Measurements from ENCODE around the gene FUT8.

- TF ChIP-seq, protein P1, sequence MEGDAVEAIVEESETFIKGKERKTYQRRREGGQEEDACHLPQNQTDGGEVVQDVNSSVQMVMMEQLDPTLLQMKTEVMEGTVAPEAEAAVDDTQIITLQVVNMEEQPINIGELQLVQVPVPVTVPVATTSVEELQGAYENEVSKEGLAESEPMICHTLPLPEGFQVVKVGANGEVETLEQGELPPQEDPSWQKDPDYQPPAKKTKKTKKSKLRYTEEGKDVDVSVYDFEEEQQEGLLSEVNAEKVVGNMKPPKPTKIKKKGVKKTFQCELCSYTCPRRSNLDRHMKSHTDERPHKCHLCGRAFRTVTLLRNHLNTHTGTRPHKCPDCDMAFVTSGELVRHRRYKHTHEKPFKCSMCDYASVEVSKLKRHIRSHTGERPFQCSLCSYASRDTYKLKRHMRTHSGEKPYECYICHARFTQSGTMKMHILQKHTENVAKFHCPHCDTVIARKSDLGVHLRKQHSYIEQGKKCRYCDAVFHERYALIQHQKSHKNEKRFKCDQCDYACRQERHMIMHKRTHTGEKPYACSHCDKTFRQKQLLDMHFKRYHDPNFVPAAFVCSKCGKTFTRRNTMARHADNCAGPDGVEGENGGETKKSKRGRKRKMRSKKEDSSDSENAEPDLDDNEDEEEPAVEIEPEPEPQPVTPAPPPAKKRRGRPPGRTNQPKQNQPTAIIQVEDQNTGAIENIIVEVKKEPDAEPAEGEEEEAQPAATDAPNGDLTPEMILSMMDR (IDR thresholded peaks at IDR 0.05): no peak
- no peak for TF ChIP-seq POLR2A (IDR thresholded peaks at IDR 0.05)
Measured at GRCh38 chr14:65479386-65479785, 66.9 kb downstream of the FUT8 start.
